ENCODE results near the gene CIC. TPM values are rescaled to one million over a fixed set of nuclear protein-coding genes. Genes with fewer than 3 reads are reported as not detected.
A peak's percentile ranks its signal among the peaks of the same experiment; 100 is the strongest.

The CIC gene
- total and polyA plus RNA-seq, 2 experiments from 2014 or later = 18.1 to 55.5 TPM

DNA sequence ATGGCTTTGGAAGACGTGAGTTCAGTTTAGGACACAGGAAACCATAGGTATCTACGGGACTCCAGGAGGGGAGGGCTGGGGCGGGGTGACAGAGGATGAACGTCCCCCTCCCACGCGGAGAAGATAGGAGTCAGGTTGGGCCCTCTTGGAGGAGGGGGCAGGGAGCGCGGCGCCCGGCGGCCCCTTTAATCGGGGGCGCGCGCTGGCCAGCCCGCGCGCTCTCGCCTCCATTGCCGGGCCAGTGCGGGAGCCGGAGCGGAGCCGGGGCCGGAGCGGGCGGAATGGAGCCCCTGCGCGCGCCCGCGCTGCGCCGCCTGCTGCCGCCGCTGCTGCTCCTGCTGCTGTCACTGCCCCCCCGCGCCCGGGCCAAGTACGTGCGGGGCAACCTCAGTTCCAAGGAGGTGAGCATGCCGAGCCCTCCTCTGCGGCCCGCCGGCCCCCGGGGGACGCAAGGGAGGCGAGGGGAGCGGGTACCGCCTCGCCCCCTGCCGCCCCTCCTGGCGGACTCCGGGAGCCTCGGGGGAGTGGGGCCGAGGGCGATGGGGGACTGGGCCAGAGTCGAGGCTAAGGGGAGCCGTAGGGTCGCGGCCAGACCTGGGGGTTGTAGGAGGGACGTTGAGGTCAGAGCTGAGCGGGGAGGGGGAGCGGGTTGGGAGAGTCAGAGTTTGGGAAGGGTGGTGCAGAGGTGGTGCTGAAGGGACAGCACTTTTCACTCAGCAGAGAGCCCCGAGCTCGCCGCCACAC lies 44.2 kb downstream of the CIC start, which contains the start of gene TMEM145:
TMEM145 (plus strand) TSS at position 214 of the 744 bp plus-strand sequence; CDS start at position 282, 68 bp downstream.
- peaks cover 21% of the 10 kb centered on the region for H3K27me3 ChIP-seq
- H3K4me1 ChIP-seq (ENCODE audit: low read depth) = no peaks in the 10 kb centered on the region
- no peaks in the 10 kb centered on the region for H3K36me3 ChIP-seq
- no peak within 1 kb of the TSS for H3K27ac ChIP-seq
- H3K4me3 ChIP-seq = peak within 1 kb of the TSS; percentile 49
- no peaks in the 10 kb centered on the region for H3K9me3 ChIP-seq (ENCODE audit: low read depth)
- peak; percentile 52 to 84 for DNase-seq (ENCODE audit: low read depth in 1 of 2, low spot score in 1 of 2)
- TF ChIP-seq, protein P1, sequence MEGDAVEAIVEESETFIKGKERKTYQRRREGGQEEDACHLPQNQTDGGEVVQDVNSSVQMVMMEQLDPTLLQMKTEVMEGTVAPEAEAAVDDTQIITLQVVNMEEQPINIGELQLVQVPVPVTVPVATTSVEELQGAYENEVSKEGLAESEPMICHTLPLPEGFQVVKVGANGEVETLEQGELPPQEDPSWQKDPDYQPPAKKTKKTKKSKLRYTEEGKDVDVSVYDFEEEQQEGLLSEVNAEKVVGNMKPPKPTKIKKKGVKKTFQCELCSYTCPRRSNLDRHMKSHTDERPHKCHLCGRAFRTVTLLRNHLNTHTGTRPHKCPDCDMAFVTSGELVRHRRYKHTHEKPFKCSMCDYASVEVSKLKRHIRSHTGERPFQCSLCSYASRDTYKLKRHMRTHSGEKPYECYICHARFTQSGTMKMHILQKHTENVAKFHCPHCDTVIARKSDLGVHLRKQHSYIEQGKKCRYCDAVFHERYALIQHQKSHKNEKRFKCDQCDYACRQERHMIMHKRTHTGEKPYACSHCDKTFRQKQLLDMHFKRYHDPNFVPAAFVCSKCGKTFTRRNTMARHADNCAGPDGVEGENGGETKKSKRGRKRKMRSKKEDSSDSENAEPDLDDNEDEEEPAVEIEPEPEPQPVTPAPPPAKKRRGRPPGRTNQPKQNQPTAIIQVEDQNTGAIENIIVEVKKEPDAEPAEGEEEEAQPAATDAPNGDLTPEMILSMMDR (IDR thresholded peaks at IDR 0.05; ENCODE audit: low read depth, low read length) = peak; percentile 21

DNA sequence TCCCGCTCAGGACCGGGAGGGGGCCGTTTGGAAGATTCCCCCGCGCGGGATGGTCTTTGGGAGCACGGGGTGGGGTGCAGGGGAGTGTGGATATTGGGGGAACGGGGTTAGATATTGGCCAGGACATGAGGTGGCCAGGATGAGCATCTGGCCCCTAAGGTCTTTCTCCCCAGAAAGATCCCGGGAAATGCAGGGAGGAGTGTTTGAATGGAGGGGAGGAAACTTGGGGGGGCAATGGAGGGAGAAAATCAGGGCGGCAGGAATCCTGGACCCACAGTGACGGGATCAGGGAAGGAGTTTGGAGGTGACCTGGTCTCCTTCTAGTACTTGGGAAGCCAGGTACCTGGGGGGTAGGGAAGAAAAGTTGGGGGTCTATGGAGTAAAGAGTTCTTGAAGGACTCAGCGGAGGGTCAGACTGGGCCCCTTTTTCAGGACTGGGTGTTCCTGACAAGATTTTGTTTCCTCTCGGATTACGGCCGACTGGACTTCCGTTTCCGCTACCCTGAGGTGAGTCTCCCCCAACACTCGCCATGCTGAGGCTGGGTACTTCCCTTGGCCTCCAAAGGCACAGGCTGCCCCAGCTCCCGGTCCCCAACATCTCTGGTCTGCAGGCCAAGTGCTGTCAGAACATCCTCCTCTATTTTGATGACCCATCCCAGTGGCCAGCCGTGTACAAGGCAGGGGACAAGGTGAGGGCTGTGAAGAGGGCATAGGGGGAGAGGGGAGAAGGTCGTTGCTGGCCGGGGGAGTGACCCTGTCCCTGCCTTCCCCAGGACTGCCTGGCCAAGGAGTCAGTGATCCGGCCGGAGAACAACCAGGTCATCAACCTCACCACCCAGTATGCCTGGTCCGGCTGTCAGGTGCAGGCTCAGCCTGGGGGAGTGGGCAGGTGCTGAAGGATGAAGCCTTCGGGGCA lies 45.0 kb downstream of the CIC start:
- no peak overlapping the region for H3K27ac ChIP-seq
- no peaks in the 10 kb centered on the region for H3K9me3 ChIP-seq (ENCODE audit: low read depth)
- TF ChIP-seq, protein P1 (IDR thresholded peaks at IDR 0.05; ENCODE audit: low read depth, low read length) = no peak
- DNase-seq (ENCODE audit: low read depth in 1 of 2, low spot score in 1 of 2) = no peak
- H3K4me3 ChIP-seq = peak overlapping the region; percentile 49
- no peaks in the 10 kb centered on the region for H3K36me3 ChIP-seq
- H3K4me1 ChIP-seq (ENCODE audit: low read depth) = no peaks in the 10 kb centered on the region
- peaks cover 21% of the 10 kb centered on the region for H3K27me3 ChIP-seq

DNA sequence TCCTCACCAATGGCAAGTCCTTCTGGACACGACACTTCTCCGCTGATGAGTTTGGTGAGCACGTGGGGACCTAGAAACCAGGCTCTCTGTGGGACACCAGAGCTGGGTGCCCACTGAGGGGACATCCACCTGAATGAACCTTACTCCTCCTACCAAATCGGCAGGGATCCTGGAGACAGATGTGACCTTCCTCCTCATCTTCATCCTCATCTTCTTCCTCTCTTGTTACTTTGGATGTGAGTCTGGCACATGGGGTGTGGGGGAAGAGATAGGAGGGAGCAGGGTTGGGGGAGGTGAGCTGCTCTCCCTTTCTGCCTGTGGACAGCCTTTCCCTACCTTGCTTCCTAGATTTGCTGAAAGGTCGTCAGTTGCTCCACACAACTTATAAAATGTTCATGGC lies 46.0 kb downstream of the CIC start:
- DNase-seq (ENCODE audit: low read depth in 1 of 2, low spot score in 1 of 2) = no peak
- Histone ChIP-seq H3K36me3 (no peaks in the 10 kb centered on the region), H3K27ac (no peak overlapping the region), H3K4me1 (ENCODE audit: low read depth) (no peaks in the 10 kb centered on the region), H3K27me3 (peaks cover 24% of the 10 kb centered on the region), H3K9me3 (ENCODE audit: low read depth) (no peaks in the 10 kb centered on the region), H3K4me3 (no peak overlapping the region)
- TF ChIP-seq, protein P1 (IDR thresholded peaks at IDR 0.05; ENCODE audit: low read depth, low read length) = no peak

DNA sequence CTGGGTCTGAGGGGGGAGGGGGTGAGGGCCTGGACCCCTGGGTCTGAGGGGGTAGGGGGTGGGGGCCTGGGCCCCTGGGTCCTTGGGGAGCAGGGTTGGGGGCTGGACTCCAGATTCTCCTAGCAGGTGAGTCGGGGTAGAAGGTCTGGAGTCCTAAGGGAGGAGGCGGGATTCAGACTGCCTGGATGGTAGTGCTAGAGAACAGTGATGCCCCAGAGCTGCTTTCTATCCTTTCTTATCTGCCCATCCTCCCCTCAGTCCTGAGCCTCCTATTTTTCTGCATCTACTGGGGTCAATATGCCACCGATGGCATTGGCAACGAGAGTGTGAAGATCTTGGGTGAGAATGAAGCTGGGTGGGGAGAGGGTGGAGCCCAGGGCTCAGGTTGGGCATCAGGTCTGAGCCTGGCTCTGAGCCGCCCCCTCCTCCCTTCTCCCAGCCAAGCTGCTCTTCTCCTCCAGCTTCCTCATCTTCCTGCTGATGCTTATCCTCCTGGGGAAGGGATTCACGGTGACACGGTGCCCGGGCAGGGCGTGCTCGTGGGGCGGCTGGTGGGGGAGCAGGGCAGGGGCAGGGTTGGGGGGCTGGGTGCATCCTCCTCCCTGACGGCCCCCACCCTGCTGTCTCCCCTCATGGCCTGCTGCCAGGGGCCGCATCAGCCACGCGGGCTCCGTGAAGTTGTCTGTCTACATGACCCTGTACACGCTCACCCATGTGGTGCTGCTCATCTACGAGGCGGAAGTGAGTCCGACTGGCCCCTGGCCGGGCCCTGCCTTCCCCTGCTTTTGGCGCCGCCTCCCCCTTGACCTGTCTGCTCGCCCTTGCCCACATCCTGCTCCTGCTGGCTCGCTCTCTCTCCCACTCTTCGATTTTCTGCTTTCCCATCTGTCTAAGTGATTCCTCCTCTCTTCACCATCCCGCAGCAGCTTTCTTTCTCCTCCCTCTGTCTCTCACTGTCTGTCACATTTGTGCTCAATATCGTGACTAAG lies 47.5 kb downstream of the CIC start:
- TF ChIP-seq, protein P1 (IDR thresholded peaks at IDR 0.05; ENCODE audit: low read depth, low read length) = no peak
- Histone ChIP-seq H3K4me1 (ENCODE audit: low read depth) (no peaks in the 10 kb centered on the region), H3K9me3 (ENCODE audit: low read depth) (no peaks in the 10 kb centered on the region), H3K36me3 (no peaks in the 10 kb centered on the region), H3K27ac (no peak overlapping the region), H3K27me3 (peaks cover 38% of the 10 kb centered on the region), H3K4me3 (no peak overlapping the region)
- DNase-seq (ENCODE audit: low read depth in 1 of 2, low spot score in 1 of 2) = peak in 1 of 2 donors; percentile 50

DNA sequence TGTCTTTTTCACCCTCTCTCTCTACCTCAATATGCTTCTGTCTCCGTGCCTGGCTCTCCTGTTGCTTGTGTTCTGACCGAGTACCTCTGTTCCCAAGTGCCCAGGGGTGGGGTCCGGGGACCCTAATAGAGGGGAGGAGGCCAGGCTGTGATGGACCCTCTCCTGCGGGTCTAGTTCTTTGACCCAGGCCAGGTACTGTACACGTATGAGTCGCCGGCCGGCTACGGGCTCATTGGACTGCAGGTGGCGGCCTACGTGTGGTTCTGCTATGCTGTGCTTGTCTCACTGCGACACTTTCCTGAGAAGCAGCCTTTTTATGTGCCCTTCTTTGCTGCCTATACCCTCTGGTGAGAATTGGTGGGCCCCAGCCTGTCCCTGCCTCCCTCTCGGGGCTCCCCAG lies 48.5 kb downstream of the CIC start:
- DNase-seq (ENCODE audit: low read depth in 1 of 2, low spot score in 1 of 2) = no peak
- Histone ChIP-seq H3K36me3 (no peaks in the 10 kb centered on the region), H3K4me1 (ENCODE audit: low read depth) (no peaks in the 10 kb centered on the region), H3K27me3 (peaks cover 48% of the 10 kb centered on the region), H3K4me3 (no peak overlapping the region), H3K27ac (no peak overlapping the region), H3K9me3 (ENCODE audit: low read depth) (no peaks in the 10 kb centered on the region)
- TF ChIP-seq, protein P1 (IDR thresholded peaks at IDR 0.05; ENCODE audit: low read depth, low read length) = no peak
